GM12864 (cell line): Measurements from ENCODE around the gene GIMAP8.

Experiments
- DNase-seq: peaks from one replicate; pipeline ENCODE4 v3.0.0-alpha.2; 2011; ENCODE audit warnings: low read depth
- H3K4me3 ChIP-seq: 2 replicates; pipeline ENCODE4 v1.5.1; 2011; ENCODE audit warnings: mild to moderate bottlenecking, low read depth, low read length, control low read depth
- CTCF ChIP-seq: IDR thresholded peaks from 2 replicates; pipeline ENCODE4 v1.5.1; 2011; ENCODE audit warnings: low read depth, mild to moderate bottlenecking, moderate library complexity, low read length, control low read depth, inconsistent platforms; ENCODE audit errors: missing control alignments

The GIMAP8 gene

GRCh38 chr7:150412518-150413488, 37.6 kb upstream of the GIMAP8 start:
- TF ChIP-seq CTCF = no peak
- DNase-seq = no peak
- H3K4me3 ChIP-seq = no peak overlapping the region

- no peak overlapping the region for H3K4me3 ChIP-seq
- no peak for DNase-seq
- no peak for TF ChIP-seq CTCF
These were observed 36.8 kb upstream of the GIMAP8 start for GRCh38 chr7:150413640-150414081.

GRCh38 chr7:150415161-150416153, 35.0 kb upstream of the GIMAP8 start:
- no peak for DNase-seq
- no peak for TF ChIP-seq CTCF
- H3K4me3 ChIP-seq = no peak overlapping the region

GRCh38 chr7:150417239-150417638, 33.2 kb upstream of the GIMAP8 start:
- TF ChIP-seq CTCF = no peak
- H3K4me3 ChIP-seq = no peak overlapping the region
- DNase-seq = no peak

- no peak for DNase-seq
- TF ChIP-seq CTCF = peak; percentile 18
- H3K4me3 ChIP-seq = no peak overlapping the region
These were observed 32.6 kb upstream of the GIMAP8 start for GRCh38 chr7:150417863-150418262.

GRCh38 chr7:150420242-150420641, 30.2 kb upstream of the GIMAP8 start:
- no peak for DNase-seq
- no peak overlapping the region for H3K4me3 ChIP-seq
- no peak for TF ChIP-seq CTCF
